A673 (cell line): ENCODE results near the gene MLH3.

ENCODE experiments used
- EZH2 ChIP-seq: fragments of 200-600 bp; sonication (generic); IDR thresholded peaks from 2 replicates; pipeline ENCODE4 v1.6.1; 2017; ENCODE audit warnings: borderline replicate concordance, low read depth, mild to moderate bottlenecking, mixed read lengths, antibody characterized with exemption, low read length; ENCODE audit not compliant: poor library complexity, severe bottlenecking
- TF ChIP-seq, protein P1 (sequence below): fragments of 300-800, 200-600 bp; sonication (generic); conservative IDR thresholded peaks from 2 replicates; pipeline ENCODE4 v1.5.1; 2017; ENCODE audit warnings: low read depth, mild to moderate bottlenecking, antibody characterized with exemption, low read length, moderate library complexity, mixed read lengths

- TF ChIP-seq, protein P1, sequence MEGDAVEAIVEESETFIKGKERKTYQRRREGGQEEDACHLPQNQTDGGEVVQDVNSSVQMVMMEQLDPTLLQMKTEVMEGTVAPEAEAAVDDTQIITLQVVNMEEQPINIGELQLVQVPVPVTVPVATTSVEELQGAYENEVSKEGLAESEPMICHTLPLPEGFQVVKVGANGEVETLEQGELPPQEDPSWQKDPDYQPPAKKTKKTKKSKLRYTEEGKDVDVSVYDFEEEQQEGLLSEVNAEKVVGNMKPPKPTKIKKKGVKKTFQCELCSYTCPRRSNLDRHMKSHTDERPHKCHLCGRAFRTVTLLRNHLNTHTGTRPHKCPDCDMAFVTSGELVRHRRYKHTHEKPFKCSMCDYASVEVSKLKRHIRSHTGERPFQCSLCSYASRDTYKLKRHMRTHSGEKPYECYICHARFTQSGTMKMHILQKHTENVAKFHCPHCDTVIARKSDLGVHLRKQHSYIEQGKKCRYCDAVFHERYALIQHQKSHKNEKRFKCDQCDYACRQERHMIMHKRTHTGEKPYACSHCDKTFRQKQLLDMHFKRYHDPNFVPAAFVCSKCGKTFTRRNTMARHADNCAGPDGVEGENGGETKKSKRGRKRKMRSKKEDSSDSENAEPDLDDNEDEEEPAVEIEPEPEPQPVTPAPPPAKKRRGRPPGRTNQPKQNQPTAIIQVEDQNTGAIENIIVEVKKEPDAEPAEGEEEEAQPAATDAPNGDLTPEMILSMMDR = no peak
- TF ChIP-seq EZH2 = no peak
Observed at GRCh38 chr14:74965486-74966153, 85.6 kb downstream of the MLH3 start.
